Chondrocyte (in vitro differentiated cells): ENCODE results near the gene MANBA. TPM values are rescaled to one million over a fixed set of nuclear protein-coding genes. Genes with fewer than 3 reads are reported as not detected.

Experiments used
- DNase-seq: peaks from one replicate; pipeline ENCODE4 v3.0.0; 2021; ENCODE audit warnings: mixed read lengths, low spot score
- H3K27ac Mint-ChIP-seq: one replicate; pipeline ENCODE4 v1.8.0; 2021; ENCODE audit warnings: mild to moderate bottlenecking, moderate library complexity, mixed read lengths; ENCODE audit not compliant: unreplicated experiment
- H3K27me3 Mint-ChIP-seq: 2 replicates; pipeline ENCODE4 v1.8.0; 2021; ENCODE audit warnings: low read depth, mixed read lengths
- H3K36me3 Mint-ChIP-seq: 2 replicates; pipeline ENCODE4 v1.8.0; 2021; ENCODE audit warnings: low read depth, mixed read lengths
- H3K4me1 Mint-ChIP-seq: 2 replicates; pipeline ENCODE4 v1.8.0; 2021; ENCODE audit warnings: low read depth, mild to moderate bottlenecking, mixed read lengths
- H3K4me3 Mint-ChIP-seq: one replicate; pipeline ENCODE4 v1.8.0; 2021; ENCODE audit warnings: mild to moderate bottlenecking, moderate library complexity, mixed read lengths; ENCODE audit not compliant: unreplicated experiment
- H3K9me3 Mint-ChIP-seq: 2 replicates; pipeline ENCODE4 v1.8.0; 2021; ENCODE audit warnings: low read depth, mixed read lengths
- total RNA-seq: library from RNA; stranded (reverse); gene quantifications from 3 replicates; pipeline ENCODE4 v1.2.1, GENCODE V29; 2021
- TF ChIP-seq, protein P1 (sequence below): fragments of 200-600 bp; sonication (generic); IDR thresholded peaks from 2 replicates; pipeline ENCODE4 v1.5.0; 2021; ENCODE audit warnings: antibody characterized with exemption, mild to moderate bottlenecking, moderate library complexity

Gene MANBA
- total RNA-seq, 1 donor from 2014 or later, result 36.9 TPM

- Mint-ChIP-seq H3K4me3 (no peak overlapping the region), H3K4me1 (peaks cover 13% of the 10 kb centered on the region), H3K36me3 (peaks cover 29% of the 10 kb centered on the region), H3K27me3 (no peaks in the 10 kb centered on the region), H3K27ac (no peak overlapping the region), H3K9me3 (peaks cover 3% of the 10 kb centered on the region)
- TF ChIP-seq, protein P1, sequence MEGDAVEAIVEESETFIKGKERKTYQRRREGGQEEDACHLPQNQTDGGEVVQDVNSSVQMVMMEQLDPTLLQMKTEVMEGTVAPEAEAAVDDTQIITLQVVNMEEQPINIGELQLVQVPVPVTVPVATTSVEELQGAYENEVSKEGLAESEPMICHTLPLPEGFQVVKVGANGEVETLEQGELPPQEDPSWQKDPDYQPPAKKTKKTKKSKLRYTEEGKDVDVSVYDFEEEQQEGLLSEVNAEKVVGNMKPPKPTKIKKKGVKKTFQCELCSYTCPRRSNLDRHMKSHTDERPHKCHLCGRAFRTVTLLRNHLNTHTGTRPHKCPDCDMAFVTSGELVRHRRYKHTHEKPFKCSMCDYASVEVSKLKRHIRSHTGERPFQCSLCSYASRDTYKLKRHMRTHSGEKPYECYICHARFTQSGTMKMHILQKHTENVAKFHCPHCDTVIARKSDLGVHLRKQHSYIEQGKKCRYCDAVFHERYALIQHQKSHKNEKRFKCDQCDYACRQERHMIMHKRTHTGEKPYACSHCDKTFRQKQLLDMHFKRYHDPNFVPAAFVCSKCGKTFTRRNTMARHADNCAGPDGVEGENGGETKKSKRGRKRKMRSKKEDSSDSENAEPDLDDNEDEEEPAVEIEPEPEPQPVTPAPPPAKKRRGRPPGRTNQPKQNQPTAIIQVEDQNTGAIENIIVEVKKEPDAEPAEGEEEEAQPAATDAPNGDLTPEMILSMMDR, result no peak
- DNase-seq, result no peak
These were observed 121.2 kb downstream of the MANBA start for GRCh38 chr4:102639598-102639997.

DNA sequence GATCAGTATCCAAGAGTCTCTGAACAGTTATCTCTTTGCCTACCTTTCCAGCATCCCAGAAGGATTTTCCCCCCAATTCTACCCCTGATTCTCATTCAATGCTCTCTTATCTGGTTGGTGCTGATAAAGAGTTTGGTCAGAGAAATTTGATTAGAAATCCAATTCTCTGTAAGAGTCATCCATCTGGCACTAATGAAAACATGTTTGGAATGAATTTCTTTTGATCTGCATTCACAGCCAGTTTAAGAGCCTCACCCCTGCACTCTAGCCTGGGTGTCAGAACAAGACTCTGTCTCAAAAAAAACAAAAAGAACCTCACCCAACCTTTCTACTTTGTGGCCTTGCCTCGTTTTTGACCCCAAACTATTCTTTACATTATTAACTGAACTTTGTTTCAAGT lies 122.1 kb downstream of the MANBA start:
- Mint-ChIP-seq H3K36me3 (peaks cover 25% of the 10 kb centered on the region), H3K4me1 (peaks cover 13% of the 10 kb centered on the region), H3K27ac (peak overlapping the region; percentile 14), H3K27me3 (no peaks in the 10 kb centered on the region), H3K4me3 (no peak overlapping the region), H3K9me3 (no peaks in the 10 kb centered on the region)
- DNase-seq, result no peak
- TF ChIP-seq, protein P1, result no peak

- TF ChIP-seq, protein P1, result no peak
- Mint-ChIP-seq H3K4me3 (no peak overlapping the region), H3K27me3 (no peaks in the 10 kb centered on the region), H3K27ac (no peak overlapping the region), H3K9me3 (no peaks in the 10 kb centered on the region), H3K36me3 (peaks cover 25% of the 10 kb centered on the region), H3K4me1 (peaks cover 9% of the 10 kb centered on the region)
- no peak for DNase-seq
These were observed 123.4 kb downstream of the MANBA start for GRCh38 chr4:102637391-102637790.

DNA sequence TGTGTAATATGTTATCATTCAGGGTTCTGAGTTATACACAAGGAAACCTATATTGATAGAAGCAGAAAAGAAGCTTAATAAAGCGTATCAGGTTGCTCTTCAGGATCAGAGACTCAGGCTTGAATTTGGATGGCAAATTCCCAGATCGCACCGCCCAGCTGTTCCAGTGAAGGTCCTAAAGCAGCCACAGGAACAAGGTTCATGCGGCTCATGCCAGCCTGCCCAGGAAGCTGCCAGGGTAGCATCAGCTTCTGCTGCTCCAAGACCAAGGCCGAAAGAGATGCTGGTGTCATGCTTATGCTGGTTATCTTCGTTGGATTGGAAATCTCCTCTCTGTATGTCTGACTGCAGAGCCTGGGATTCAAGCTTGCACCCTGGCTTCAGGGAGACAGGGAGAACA lies 127.7 kb downstream of the MANBA start:
- Mint-ChIP-seq H3K9me3 (no peaks in the 10 kb centered on the region), H3K27ac (no peak overlapping the region), H3K36me3 (peaks cover 22% of the 10 kb centered on the region), H3K27me3 (no peaks in the 10 kb centered on the region), H3K4me1 (peaks cover 12% of the 10 kb centered on the region), H3K4me3 (no peak overlapping the region)
- DNase-seq, result no peak
- TF ChIP-seq, protein P1, result no peak

DNA sequence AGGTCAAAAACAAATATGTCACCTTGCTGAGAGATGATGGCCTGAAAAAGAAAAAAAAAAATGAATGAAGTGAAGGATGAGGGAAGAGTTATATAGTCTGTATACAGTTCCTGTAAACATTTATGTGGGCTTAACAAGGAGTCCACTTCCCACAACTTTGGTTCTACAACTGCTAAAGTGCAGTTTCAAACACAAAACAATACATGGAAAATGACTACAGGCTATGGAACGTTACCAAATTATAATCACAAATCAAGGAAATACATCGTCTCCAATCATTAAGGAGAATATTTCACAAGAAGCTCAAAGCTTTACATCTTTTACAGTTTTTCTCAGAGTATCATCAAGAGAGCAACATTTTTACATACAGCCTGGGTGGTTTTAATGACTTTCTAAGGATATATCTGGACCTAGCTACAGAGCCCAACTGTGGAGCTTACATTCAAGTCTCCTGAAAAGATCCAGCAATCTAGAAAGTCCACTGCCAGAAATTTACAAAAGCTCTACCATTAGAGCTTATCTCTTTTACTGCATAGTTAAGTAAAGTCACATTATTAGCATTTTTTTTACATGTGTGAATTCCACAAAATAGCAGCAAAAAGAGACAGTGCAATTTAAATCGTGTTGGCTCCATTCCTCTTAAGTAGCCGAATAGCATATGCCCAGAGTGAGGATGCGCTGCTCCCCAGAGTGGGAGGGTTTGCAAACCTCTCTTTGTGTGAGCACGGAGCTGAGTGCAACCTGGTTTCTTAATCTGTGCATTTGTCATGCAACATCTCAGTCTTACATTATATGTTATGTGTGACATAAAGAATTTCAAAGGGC lies 128.3 kb downstream of the MANBA start:
- Mint-ChIP-seq H3K36me3 (peaks cover 17% of the 10 kb centered on the region), H3K27me3 (no peaks in the 10 kb centered on the region), H3K4me1 (peaks cover 18% of the 10 kb centered on the region), H3K9me3 (no peaks in the 10 kb centered on the region), H3K4me3 (no peak overlapping the region), H3K27ac (no peak overlapping the region)
- TF ChIP-seq, protein P1, result no peak
- DNase-seq, result no peak
